ENCODE results near the gene NCOA6.
"Not testable (repeated sequence)": the region's sequence is repeated elsewhere in the genome, so short reads cannot be mapped to it uniquely, and the experiment has no call there.

Gene NCOA6

GRCh38 chr20:34829191-34829590 lies 3.7 kb upstream of the NCOA6 start:
- DNase-seq (ENCODE audit: low read depth), result no peak

- peak; percentile 67 for DNase-seq (ENCODE audit: low read depth)
Measured at GRCh38 chr20:34824806-34825529, 483 bp downstream of the NCOA6 start.

- peak; percentile 67 for DNase-seq (ENCODE audit: low read depth)
Measured at GRCh38 chr20:34824452-34824805, 1.0 kb downstream of the NCOA6 start.

GRCh38 chr20:34824026-34824425 lies 1.4 kb downstream of the NCOA6 start:
- no peak for DNase-seq (ENCODE audit: low read depth)

GRCh38 chr20:34820805-34821578 lies 4.5 kb downstream of the NCOA6 start:
- DNase-seq (ENCODE audit: low read depth), result no peak

- DNase-seq (ENCODE audit: low read depth), result no peak
Measured at GRCh38 chr20:34817801-34818200, 7.7 kb downstream of the NCOA6 start.

- DNase-seq (ENCODE audit: low read depth), result no peak
Measured at GRCh38 chr20:34817072-34817471, 8.4 kb downstream of the NCOA6 start.

- DNase-seq (ENCODE audit: low read depth), result no peak
Measured at GRCh38 chr20:34815636-34816035, 9.8 kb downstream of the NCOA6 start.

GRCh38 chr20:34808583-34808982 lies 16.9 kb downstream of the NCOA6 start:
- DNase-seq (ENCODE audit: low read depth), result no peak

GRCh38 chr20:34807944-34808465 lies 17.4 kb downstream of the NCOA6 start:
- DNase-seq (ENCODE audit: low read depth), result not testable (repeated sequence)

GRCh38 chr20:34806255-34806654 lies 19.2 kb downstream of the NCOA6 start:
- DNase-seq (ENCODE audit: low read depth), result no peak

- no peak for DNase-seq (ENCODE audit: low read depth)
Measured at GRCh38 chr20:34798871-34799270, 26.6 kb downstream of the NCOA6 start.

- DNase-seq (ENCODE audit: low read depth), result no peak
Measured at GRCh38 chr20:34798328-34798727, 27.1 kb downstream of the NCOA6 start.

GRCh38 chr20:34797012-34797995 lies 28.1 kb downstream of the NCOA6 start:
- DNase-seq (ENCODE audit: low read depth), result no peak

- DNase-seq (ENCODE audit: low read depth), result no peak
Measured at GRCh38 chr20:34794006-34794585, 31.4 kb downstream of the NCOA6 start.

- no peak for DNase-seq (ENCODE audit: low read depth)
Measured at GRCh38 chr20:34792687-34793363, 32.6 kb downstream of the NCOA6 start.

GRCh38 chr20:34791289-34792020 lies 34.0 kb downstream of the NCOA6 start:
- no peak for DNase-seq (ENCODE audit: low read depth)

GRCh38 chr20:34781220-34781619 lies 44.2 kb downstream of the NCOA6 start:
- DNase-seq (ENCODE audit: low read depth), result no peak

- DNase-seq (ENCODE audit: low read depth), result not testable (repeated sequence)
Measured at GRCh38 chr20:34780291-34780690, 45.2 kb downstream of the NCOA6 start.

- DNase-seq (ENCODE audit: low read depth), result no peak
Measured at GRCh38 chr20:34776177-34776576, 49.3 kb downstream of the NCOA6 start.
